H9 (cell line): ENCODE results near the gene TBC1D24. TPM values are rescaled to one million over a fixed set of nuclear protein-coding genes. Genes with fewer than 3 reads are reported as not detected.

Experiments
- microRNA-seq: library from miRNA; unstranded; fragments of <30 nt; microRNA quantifications from one replicate; pipeline ENCODE4, GENCODE V29; 2020; ENCODE audit warnings: borderline microRNAs expressed
- total RNA-seq: library from RNA; stranded (reverse); gene quantifications from 2 replicates; pipeline ENCODE4 v1.2.1, GENCODE V29; 2021

Gene TBC1D24
- total RNA-seq, 1 experiment from 2014 or later = 19.0 TPM

Small RNAs within 50 kb of the gene (microRNA-seq; reads per million reads assigned to microRNA genes)
- gene MIR3178 = not detected
- gene MIR6767 = not detected
- not detected for gene MIR6768

Other genes starting within 250 kb of the TBC1D24 start
- 2.5 TPM in 2 replicates for gene DNASE1L2, start 238.7 kb upstream of the TBC1D24 start, total RNA-seq
- gene ECI1, start 223.5 kb upstream of the TBC1D24 start, total RNA-seq = 90.0 and 95.4 TPM in 2 replicates
- 384 and 394 TPM in 2 replicates for gene RNPS1, start 207.0 kb upstream of the TBC1D24 start, total RNA-seq
- gene ABCA3, start 134.4 kb upstream of the TBC1D24 start, total RNA-seq = 8.0 and 9.5 TPM in 2 replicates
- 61.6 and 62.2 TPM in 2 replicates for gene CCNF, start 45.7 kb upstream of the TBC1D24 start, total RNA-seq
- gene TEDC2, start 15.0 kb upstream of the TBC1D24 start, total RNA-seq = 40.7 and 45.4 TPM in 2 replicates
- 1.3 TPM in 2 replicates for gene NTN3, start 3.8 kb upstream of the TBC1D24 start, total RNA-seq
- 176 and 184 TPM in 2 replicates for gene ATP6V0C, start 38.8 kb downstream of the TBC1D24 start, total RNA-seq
- gene AMDHD2, start 45.2 kb downstream of the TBC1D24 start, total RNA-seq = 56.4 and 61.5 TPM in 2 replicates
- gene CEMP1, start 56.3 kb downstream of the TBC1D24 start, total RNA-seq = not detected in 2 replicates
- 32.8 and 34.0 TPM in 2 replicates for gene PDPK1, start 62.9 kb downstream of the TBC1D24 start, total RNA-seq
- 38.8 and 39.9 TPM in 2 replicates for gene KCTD5, start 207.4 kb downstream of the TBC1D24 start, total RNA-seq
- 3.6 and 5.0 TPM in 2 replicates for gene PRSS27, start 245.1 kb downstream of the TBC1D24 start, total RNA-seq